Measurements from ENCODE around the gene BCHE.

The BCHE gene

GRCh38 chr3:165874663-165875489, 37.7 kb upstream of the BCHE start:
- no peaks in the 10 kb centered on the region for H3F3A ChIP-seq (ENCODE audit: insufficient read depth)
- H4K20me1 ChIP-seq (ENCODE audit: low read depth, low read length), result no peaks in the 10 kb centered on the region
- no peaks in the 10 kb centered on the region for H3K9me2 ChIP-seq (replicated peaks; ENCODE audit: insufficient read depth, low read length)
- no peak overlapping the region for H3K9ac ChIP-seq (ENCODE audit: low read length)
- no peak overlapping the region for H2AFZ ChIP-seq (ENCODE audit: low read depth, low read length, severe bottlenecking)
- H3K4me2 ChIP-seq (ENCODE audit: low read depth, low read length, poor library complexity, severe bottlenecking), result no peak overlapping the region
- no peak overlapping the region for H3K27ac ChIP-seq (ENCODE audit: low read depth, low read length)
- H3K27me3 ChIP-seq (ENCODE audit: low read length), result no peaks in the 10 kb centered on the region
- H3K79me2 ChIP-seq (ENCODE audit: insufficient read depth, low read length), result no peaks in the 10 kb centered on the region
- H3K9me3 ChIP-seq (ENCODE audit: insufficient read depth, low read length), result no peaks in the 10 kb centered on the region
- no peaks in the 10 kb centered on the region for H3K36me3 ChIP-seq (ENCODE audit: low read length)
- no peak overlapping the region for H3K4me3 ChIP-seq (ENCODE audit: insufficient read depth, low read length, poor library complexity, severe bottlenecking)
- TF ChIP-seq EZH2phosphoT487 (conservative IDR thresholded peaks at IDR 0.05; ENCODE audit: low read length) (no peak), CTCF (IDR thresholded peaks at IDR 0.05; ENCODE audit: insufficient read depth, low read length, poor library complexity, severe bottlenecking) (no peak)

GRCh38 chr3:165868088-165868487, 30.9 kb upstream of the BCHE start:
- H3K9ac ChIP-seq (ENCODE audit: low read length), result no peak overlapping the region
- no peak overlapping the region for H3K27ac ChIP-seq (ENCODE audit: low read depth, low read length)
- no peak overlapping the region for H3K4me2 ChIP-seq (ENCODE audit: low read depth, low read length, poor library complexity, severe bottlenecking)
- H4K20me1 ChIP-seq (ENCODE audit: low read depth, low read length), result no peaks in the 10 kb centered on the region
- H3F3A ChIP-seq (ENCODE audit: insufficient read depth), result no peaks in the 10 kb centered on the region
- no peak for TF ChIP-seq EZH2phosphoT487 (conservative IDR thresholded peaks at IDR 0.05; ENCODE audit: low read length)
- no peak for TF ChIP-seq CTCF (IDR thresholded peaks at IDR 0.05; ENCODE audit: insufficient read depth, low read length, poor library complexity, severe bottlenecking)
- H3K27me3 ChIP-seq (ENCODE audit: low read length), result no peaks in the 10 kb centered on the region
- H2AFZ ChIP-seq (ENCODE audit: low read depth, low read length, severe bottlenecking), result no peak overlapping the region
- no peak overlapping the region for H3K4me3 ChIP-seq (ENCODE audit: insufficient read depth, low read length, poor library complexity, severe bottlenecking)
- no peaks in the 10 kb centered on the region for H3K79me2 ChIP-seq (ENCODE audit: insufficient read depth, low read length)
- no peaks in the 10 kb centered on the region for H3K36me3 ChIP-seq (ENCODE audit: low read length)
- no peaks in the 10 kb centered on the region for H3K9me3 ChIP-seq (ENCODE audit: insufficient read depth, low read length)
- no peaks in the 10 kb centered on the region for H3K9me2 ChIP-seq (replicated peaks; ENCODE audit: insufficient read depth, low read length)

GRCh38 chr3:165859061-165859460, 21.8 kb upstream of the BCHE start:
- H3K36me3 ChIP-seq (ENCODE audit: low read length), result peaks cover 3% of the 10 kb centered on the region; the same call in 1 of the 2 replicates
- no peak overlapping the region for H3K4me3 ChIP-seq (ENCODE audit: insufficient read depth, low read length, poor library complexity, severe bottlenecking)
- H3K4me2 ChIP-seq (ENCODE audit: low read depth, low read length, poor library complexity, severe bottlenecking), result no peak overlapping the region
- no peaks in the 10 kb centered on the region for H3K79me2 ChIP-seq (ENCODE audit: insufficient read depth, low read length)
- no peaks in the 10 kb centered on the region; the same call in 1 of the 2 replicates for H3K9me3 ChIP-seq (ENCODE audit: insufficient read depth, low read length)
- H3K9me2 ChIP-seq (replicated peaks; ENCODE audit: insufficient read depth, low read length), result no peaks in the 10 kb centered on the region
- H3F3A ChIP-seq (ENCODE audit: insufficient read depth), result no peaks in the 10 kb centered on the region
- no peak overlapping the region for H3K9ac ChIP-seq (ENCODE audit: low read length)
- H3K27ac ChIP-seq (ENCODE audit: low read depth, low read length), result no peak overlapping the region
- TF ChIP-seq CTCF (IDR thresholded peaks at IDR 0.05; ENCODE audit: insufficient read depth, low read length, poor library complexity, severe bottlenecking) (no peak), EZH2phosphoT487 (conservative IDR thresholded peaks at IDR 0.05; ENCODE audit: low read length) (no peak)
- H2AFZ ChIP-seq (ENCODE audit: low read depth, low read length, severe bottlenecking), result no peak overlapping the region
- H4K20me1 ChIP-seq (ENCODE audit: low read depth, low read length), result no peaks in the 10 kb centered on the region
- H3K27me3 ChIP-seq (ENCODE audit: low read length), result no peaks in the 10 kb centered on the region

All from SU-DHL-6 (cell line).